Measurements from ENCODE around the gene MED27.

Gene MED27

DNA sequence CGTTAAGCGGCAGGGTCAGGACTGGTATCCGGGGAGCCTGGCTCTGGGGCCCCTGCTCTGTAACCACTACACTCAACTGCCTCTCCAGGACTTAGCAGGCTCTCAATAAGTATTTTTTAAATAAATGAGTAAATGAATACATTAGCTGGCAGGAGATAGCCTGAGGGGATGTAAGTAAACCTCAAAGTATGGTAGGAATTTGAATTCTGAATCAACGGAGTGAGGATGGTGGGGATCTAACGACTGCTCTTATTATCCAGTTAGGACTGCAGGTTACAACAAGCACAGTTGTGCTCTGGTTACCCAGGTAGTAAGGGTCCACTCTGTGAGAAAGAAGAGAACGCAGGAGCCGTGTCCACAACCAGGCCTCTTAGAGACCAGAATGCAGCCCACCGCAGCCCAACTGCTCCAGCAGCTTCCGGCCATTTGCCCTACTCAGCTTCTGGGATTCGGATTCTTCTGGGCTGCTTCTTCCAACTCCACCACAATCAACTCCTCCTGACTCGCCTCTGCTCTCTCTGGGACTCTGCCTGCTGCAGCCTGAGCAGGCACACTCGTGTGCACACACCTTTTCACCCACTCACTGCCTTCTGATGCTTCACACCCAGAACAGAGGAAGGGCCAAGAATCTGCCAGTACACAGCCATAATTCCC is 52.6 kb downstream of the MED27 start:
- Mint-ChIP-seq H3K9me3 (no peaks in the 10 kb centered on the region), H3K27me3 (no peaks in the 10 kb centered on the region), H3K4me1 (peaks cover 29% of the 10 kb centered on the region), H3K36me3 (peaks cover 9% of the 10 kb centered on the region), H3K27ac (no peak overlapping the region), H3K4me3 (no peak overlapping the region)
- ATAC-seq (ENCODE audit: low read depth) (no peak), DNase-seq (ENCODE audit: low spot score in 2 of 2) (no peak)

DNA sequence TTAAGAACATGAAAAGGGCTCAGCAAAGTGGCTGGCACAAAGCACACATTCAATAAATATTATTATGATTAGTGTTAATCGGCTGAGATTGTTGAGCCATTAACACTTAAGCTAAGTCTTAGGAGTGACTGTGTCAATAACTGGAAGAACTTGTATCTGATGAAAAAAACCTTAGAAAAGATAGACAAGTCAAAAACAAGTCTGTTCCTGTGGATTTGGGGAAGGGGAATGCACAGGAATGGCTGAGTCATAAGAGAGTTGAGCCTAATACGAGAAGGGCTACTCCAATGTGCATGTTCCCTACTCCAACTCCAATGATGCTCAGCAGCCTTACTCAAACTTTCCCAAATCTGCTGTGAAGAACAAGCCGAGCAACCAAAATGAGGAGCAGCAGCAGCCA is 53.9 kb downstream of the MED27 start:
- H3K27me3 Mint-ChIP-seq: no peaks in the 10 kb centered on the region
- H3K9me3 Mint-ChIP-seq: no peaks in the 10 kb centered on the region
- peaks cover 11% of the 10 kb centered on the region for H3K36me3 Mint-ChIP-seq
- DNase-seq (ENCODE audit: low spot score in 2 of 2) (no peak), ATAC-seq (ENCODE audit: low read depth) (no peak)
- H3K4me3 Mint-ChIP-seq: no peak overlapping the region
- peaks cover 32% of the 10 kb centered on the region for H3K4me1 Mint-ChIP-seq
- no peak overlapping the region for H3K27ac Mint-ChIP-seq

DNA sequence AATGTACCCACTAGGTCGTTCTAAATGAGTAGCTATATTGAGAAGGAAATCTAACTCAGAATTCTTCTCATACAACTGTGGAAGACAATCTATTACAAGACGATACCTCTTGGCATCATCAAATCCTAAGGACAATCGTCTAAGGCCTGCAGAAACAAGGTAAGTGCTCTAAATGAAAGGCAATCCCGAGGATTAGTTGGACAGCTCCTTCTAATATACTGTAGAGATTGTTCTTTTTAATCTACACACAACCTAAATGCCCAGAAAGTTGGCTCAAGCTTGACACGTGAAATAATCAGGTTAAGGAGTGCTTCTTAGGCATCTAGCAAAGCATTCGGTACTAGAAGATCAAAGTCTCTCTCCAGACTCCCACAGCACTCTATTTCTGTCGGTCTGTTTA is 55.1 kb downstream of the MED27 start:
- Mint-ChIP-seq H3K4me3 (no peak overlapping the region), H3K4me1 (peaks cover 27% of the 10 kb centered on the region), H3K36me3 (peaks cover 11% of the 10 kb centered on the region), H3K27ac (no peak overlapping the region), H3K9me3 (no peaks in the 10 kb centered on the region), H3K27me3 (no peaks in the 10 kb centered on the region)
- DNase-seq (ENCODE audit: low spot score in 2 of 2) (no peak), ATAC-seq (ENCODE audit: low read depth) (no peak)

DNA sequence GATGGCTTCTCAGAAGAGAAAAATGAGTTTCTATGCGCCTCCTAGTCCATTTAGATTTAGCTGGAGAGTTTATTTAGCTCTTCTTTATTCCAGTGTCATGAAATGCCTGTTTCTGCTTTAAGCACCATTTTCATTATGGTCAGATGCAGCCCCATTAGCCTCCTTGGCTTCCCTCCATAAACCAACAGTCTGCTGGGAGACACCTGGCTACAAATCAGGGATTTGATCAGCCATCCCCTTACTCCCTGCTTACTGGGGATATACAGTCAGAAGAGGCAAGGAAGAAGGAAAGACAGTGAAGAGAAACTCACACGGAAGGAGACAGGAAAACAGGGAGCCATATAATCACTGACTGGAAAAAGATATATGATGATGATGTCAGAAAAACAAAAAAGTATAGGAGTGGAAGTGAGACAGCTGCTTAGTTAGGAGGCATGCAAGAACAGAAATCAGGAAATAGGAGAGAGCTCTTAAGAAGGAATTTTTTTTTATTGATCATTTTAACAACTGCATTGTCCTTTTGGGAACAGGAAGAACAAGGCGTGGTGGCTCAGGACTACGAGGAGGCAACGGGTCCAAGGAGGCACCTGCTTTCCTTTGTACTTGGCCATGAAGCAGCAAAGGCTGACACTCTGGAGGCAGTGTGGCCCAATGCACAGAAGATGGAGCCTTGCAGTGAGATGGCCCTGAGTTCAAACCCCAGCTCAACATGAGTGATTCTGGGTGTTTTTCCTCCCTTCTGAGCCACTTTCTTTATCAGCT is 56.1 kb downstream of the MED27 start:
- Mint-ChIP-seq H3K4me3 (no peak overlapping the region), H3K9me3 (no peaks in the 10 kb centered on the region), H3K27me3 (no peaks in the 10 kb centered on the region), H3K4me1 (peaks cover 19% of the 10 kb centered on the region), H3K27ac (no peak overlapping the region), H3K36me3 (peaks cover 11% of the 10 kb centered on the region)
- ATAC-seq (ENCODE audit: low read depth): no peak
- DNase-seq (ENCODE audit: low spot score in 2 of 2): no peak

DNA sequence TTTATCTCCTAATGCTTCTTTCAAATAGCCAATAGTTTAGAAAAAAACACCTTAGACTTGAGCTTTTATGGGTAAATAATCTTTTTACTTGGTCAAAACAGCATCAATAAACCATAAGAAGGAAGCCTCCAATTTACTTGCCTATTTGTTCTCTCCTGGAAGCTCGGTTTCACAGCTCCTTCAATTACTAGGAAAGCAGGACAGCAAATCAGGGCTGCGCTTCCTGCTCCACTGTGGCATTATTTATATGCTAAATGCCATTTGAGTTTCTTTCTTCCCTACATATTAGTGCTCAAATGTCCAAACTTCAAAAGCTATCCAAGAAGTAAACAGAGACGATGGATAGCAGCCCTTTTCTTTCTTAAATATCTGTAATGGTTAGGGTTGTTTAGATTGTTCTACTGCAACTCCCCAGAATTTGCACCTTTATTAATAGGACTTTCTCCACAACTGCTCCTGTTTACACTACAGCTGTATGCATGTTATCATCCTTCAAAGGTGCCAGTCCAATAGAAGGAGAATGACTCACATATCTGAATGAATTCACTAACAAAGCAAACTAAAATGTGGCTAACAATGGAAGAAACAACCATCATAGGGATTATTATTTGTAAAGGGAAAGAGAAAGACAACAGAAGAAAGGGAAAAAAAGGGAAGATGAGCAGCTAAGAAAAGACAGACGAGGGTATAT is 58.7 kb downstream of the MED27 start:
- DNase-seq (ENCODE audit: low spot score in 2 of 2): no peak
- Mint-ChIP-seq H3K27ac (no peak overlapping the region), H3K36me3 (peaks cover 10% of the 10 kb centered on the region), H3K4me3 (no peak overlapping the region), H3K27me3 (no peaks in the 10 kb centered on the region), H3K4me1 (peaks cover 10% of the 10 kb centered on the region), H3K9me3 (no peaks in the 10 kb centered on the region)
- ATAC-seq (ENCODE audit: low read depth): no peak

DNA sequence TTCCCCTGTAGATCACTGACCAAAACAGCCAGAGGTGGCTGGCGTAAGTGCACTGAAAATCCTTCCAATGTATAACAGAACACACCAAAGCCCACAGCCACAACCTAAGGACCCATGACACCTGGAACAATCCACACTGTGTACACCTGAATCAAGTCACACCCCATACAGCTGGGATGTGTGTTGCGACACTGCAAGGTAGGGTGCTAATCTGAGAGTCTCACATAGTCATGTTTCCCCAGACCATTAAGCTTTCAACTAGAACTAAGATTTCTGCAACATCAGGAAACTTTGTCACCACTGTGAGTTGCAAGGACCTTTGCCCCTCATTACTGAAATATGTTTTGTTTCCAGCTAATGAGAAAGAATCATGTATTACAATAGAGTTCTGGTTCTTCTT is 59.4 kb downstream of the MED27 start:
- DNase-seq (ENCODE audit: low spot score in 2 of 2) (no peak), ATAC-seq (ENCODE audit: low read depth) (no peak)
- Mint-ChIP-seq H3K27ac (no peak overlapping the region), H3K4me1 (peaks cover 7% of the 10 kb centered on the region), H3K9me3 (no peaks in the 10 kb centered on the region), H3K36me3 (peaks cover 7% of the 10 kb centered on the region), H3K4me3 (no peak overlapping the region), H3K27me3 (no peaks in the 10 kb centered on the region)

DNA sequence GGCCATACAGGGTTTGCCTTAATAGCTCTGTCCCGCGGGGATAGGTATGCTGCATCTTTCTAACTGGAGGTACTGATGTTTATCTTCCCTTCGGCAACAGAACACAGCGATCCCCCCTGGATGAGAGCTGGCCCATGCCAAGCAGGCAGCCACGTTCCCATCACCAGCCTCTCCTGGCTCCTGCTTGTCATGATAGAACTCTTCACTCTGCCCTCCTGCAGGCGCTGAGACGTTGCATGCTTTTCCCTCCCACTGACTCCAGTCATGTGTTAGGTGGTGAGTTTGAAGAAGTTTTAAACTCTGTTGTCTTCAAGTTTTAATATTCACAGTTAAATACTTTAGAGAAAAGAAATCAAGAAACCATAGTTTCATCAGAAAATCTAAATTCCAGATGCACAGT is 60.0 kb downstream of the MED27 start:
- H3K4me1 Mint-ChIP-seq: peaks cover 7% of the 10 kb centered on the region
- DNase-seq (ENCODE audit: low spot score in 2 of 2) (no peak), ATAC-seq (ENCODE audit: low read depth) (no peak)

DNA sequence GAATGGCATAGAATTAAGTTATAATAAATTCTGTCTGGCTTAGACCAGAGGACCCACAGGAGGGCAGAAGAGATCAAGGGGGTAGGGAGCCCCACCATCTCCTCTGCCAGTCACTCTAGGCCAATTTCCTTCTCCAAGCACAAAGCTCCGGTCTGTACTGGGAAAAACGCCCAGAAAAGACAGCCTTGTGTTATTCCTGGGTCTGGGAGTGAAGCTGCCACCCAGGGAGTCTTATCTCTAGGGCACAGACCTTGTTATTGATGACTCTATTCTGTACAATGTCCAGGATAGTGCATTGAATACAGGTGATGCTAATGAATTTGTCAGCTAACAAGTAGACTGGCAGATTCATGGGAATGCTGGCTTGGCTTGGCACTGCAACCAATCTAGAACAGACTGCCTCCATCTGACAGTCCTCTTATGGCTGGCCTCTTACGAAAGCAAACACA is 60.7 kb downstream of the MED27 start:
- no peak for DNase-seq (ENCODE audit: low spot score in 2 of 2)
- H3K9me3 Mint-ChIP-seq: no peaks in the 10 kb centered on the region
- ATAC-seq (ENCODE audit: low read depth): no peak
- H3K36me3 Mint-ChIP-seq: peaks cover 4% of the 10 kb centered on the region
- H3K4me1 Mint-ChIP-seq: peaks cover 7% of the 10 kb centered on the region
- H3K4me3 Mint-ChIP-seq: no peak overlapping the region
- no peaks in the 10 kb centered on the region for H3K27me3 Mint-ChIP-seq
- H3K27ac Mint-ChIP-seq: no peak overlapping the region

More for the DNA sequence above, 60.0 kb downstream of the MED27 start:
- no peaks in the 10 kb centered on the region for H3K9me3 Mint-ChIP-seq
- H3K4me3 Mint-ChIP-seq: no peak overlapping the region
- no peak overlapping the region for H3K27ac Mint-ChIP-seq
- H3K27me3 Mint-ChIP-seq: no peaks in the 10 kb centered on the region
- peaks cover 4% of the 10 kb centered on the region for H3K36me3 Mint-ChIP-seq

DNA sequence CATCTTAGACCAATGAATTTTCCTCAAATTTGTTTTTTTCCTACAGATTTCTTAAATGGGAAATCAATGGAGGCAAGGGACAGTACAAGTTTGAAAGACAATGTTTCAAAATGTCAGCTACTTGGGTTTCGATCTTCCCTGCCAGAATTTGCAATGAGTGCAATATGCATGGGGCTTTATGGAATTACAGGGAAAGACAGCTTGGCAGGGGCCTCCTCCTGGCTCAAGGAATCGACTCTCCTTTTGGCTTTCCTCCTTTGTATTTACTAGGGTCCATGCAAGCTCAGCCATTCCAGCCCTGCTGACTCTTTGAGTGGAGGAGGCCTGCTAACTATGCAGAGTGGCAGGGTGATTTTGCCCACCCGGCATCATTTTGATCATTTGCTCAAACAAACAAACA is 63.2 kb downstream of the MED27 start:
- DNase-seq (ENCODE audit: low spot score in 2 of 2) (no peak), ATAC-seq (ENCODE audit: low read depth) (no peak)
- Mint-ChIP-seq H3K36me3 (peaks cover 15% of the 10 kb centered on the region), H3K9me3 (no peaks in the 10 kb centered on the region), H3K4me3 (no peak overlapping the region), H3K27ac (no peak overlapping the region), H3K27me3 (no peaks in the 10 kb centered on the region), H3K4me1 (peaks cover 5% of the 10 kb centered on the region)

DNA sequence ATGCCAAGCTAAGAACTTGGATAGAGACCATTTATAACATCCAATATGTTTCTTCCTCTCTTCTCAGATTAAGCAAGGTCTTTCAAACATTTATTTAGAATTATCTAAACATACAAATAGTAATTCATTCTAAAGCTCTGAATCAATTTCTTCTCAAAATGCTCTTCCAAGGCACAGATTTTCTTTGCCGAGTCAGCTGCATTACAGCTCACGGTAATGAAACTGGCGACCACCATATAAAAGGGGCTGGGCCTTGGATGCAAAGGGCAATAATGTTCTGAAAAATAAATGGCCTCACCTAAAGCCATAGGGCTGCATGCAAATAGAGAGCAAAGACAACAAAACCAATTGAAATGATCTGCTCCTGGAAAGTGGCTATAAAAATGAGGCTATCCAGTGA is 63.8 kb downstream of the MED27 start:
- H3K4me3 Mint-ChIP-seq: no peak overlapping the region
- no peaks in the 10 kb centered on the region for H3K9me3 Mint-ChIP-seq
- H3K27me3 Mint-ChIP-seq: no peaks in the 10 kb centered on the region
- H3K36me3 Mint-ChIP-seq: peaks cover 15% of the 10 kb centered on the region
- no peak overlapping the region for H3K27ac Mint-ChIP-seq
- DNase-seq (ENCODE audit: low spot score in 2 of 2) (no peak), ATAC-seq (ENCODE audit: low read depth) (no peak)
- H3K4me1 Mint-ChIP-seq: peaks cover 2% of the 10 kb centered on the region

DNA sequence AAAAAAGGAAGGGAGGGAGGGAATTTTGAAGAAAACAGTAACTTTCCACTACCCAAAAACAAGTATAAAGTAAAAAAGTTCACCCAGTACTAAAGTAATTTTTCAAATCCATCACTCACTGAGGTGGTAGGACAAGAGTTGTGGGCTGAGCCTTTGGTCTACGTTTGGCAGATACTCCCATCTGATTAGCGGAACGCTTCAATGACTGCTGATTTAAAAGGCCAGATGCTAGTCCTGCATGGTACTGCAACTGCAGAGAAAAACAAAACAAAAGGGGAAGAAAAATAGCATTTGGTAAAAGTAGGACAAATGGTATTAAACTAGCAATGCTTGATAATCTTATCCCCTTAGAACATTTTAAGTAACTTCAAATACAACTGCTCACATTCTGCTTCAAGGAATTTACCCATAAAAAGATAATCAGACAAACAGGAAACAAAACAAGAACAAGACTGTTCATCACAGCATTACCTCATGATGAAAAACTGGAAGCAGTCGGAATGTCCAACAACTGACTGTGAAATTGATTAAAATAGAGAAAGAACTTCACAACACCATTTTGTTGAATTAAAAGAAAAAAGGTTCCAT is 65.4 kb downstream of the MED27 start:
- Mint-ChIP-seq H3K36me3 (peaks cover 18% of the 10 kb centered on the region), H3K27me3 (no peaks in the 10 kb centered on the region), H3K4me1 (peaks cover 2% of the 10 kb centered on the region), H3K4me3 (no peak overlapping the region), H3K9me3 (no peaks in the 10 kb centered on the region), H3K27ac (no peak overlapping the region)
- DNase-seq (ENCODE audit: low spot score in 2 of 2) (no peak), ATAC-seq (ENCODE audit: low read depth) (no peak)

DNA sequence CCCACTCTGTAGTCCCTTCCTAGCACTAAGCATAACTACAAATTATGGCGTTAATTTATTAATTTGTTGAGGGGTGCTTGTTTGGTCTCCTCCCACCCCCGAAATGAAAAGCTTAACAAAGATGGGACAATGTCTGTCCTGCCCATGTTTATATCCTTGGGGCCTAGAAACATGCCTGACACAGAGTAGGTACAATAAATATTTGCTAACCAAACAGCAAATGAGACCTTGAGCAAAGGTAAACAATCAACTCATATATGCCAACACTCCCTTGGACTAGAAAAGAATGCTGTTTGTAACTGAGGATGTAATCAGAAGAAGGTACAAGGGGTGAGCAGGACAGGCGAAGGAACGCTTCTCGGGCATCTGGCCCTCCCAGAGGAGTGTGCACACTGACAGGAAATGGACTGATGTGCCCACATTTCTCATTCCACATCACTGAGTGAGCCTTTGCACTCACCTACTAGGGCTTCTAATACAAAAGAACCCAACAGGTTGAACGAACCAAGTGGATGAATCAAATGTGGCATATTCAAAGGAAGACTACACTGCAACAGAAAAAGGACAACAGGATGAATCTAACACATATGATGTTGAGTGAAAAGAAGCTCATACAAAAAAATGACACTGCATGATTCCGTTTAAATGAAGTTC is 66.8 kb downstream of the MED27 start:
- Mint-ChIP-seq H3K36me3 (peaks cover 20% of the 10 kb centered on the region), H3K27me3 (no peaks in the 10 kb centered on the region), H3K27ac (no peak overlapping the region), H3K4me3 (no peak overlapping the region), H3K9me3 (no peaks in the 10 kb centered on the region), H3K4me1 (peaks cover 2% of the 10 kb centered on the region)
- no peak for DNase-seq (ENCODE audit: low spot score in 2 of 2)
- no peak for ATAC-seq (ENCODE audit: low read depth)

DNA sequence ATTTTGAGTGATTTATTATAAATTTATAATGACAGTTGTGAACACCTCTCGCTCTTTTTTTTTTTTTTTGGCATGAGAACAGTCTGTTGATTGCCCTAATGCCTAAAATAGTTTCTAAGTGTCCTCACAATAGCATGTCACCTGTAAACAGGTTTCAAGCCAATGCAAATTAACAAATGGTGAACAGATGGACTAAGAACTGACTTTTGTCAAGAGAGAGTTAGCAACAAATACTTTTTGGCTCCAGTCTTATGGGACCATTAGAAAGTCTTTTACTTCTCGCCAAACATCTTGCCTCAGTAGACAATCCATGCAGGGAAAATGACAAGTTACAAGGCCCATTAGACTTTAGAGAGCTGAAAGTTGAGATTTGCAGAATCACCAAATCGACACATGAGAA is 67.8 kb downstream of the MED27 start:
- ATAC-seq (ENCODE audit: low read depth) (no peak), DNase-seq (ENCODE audit: low spot score in 2 of 2) (no peak)
- Mint-ChIP-seq H3K9me3 (no peaks in the 10 kb centered on the region), H3K36me3 (peaks cover 23% of the 10 kb centered on the region), H3K27ac (no peak overlapping the region), H3K4me3 (no peak overlapping the region), H3K27me3 (no peaks in the 10 kb centered on the region), H3K4me1 (peaks cover 6% of the 10 kb centered on the region)

DNA sequence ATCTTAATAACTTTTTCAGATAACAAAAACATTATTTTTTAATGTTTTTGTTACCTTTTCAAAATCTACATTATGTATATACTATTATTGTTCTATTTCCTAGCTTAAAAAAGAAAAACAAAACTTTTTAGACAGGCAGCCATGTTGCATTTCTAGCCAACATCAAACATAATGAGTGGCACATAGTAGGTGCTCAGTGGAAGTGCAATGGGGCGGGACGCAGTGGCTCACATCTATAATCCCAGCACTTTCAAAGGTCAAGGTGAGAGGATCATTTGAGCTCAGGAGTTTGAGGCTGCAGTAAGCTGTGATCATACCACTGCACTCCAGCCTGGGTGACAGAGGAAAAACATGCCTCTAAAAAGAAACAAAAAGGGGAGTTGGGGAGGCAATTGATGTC is 68.4 kb downstream of the MED27 start:
- Mint-ChIP-seq H3K27ac (no peak overlapping the region), H3K4me1 (peaks cover 6% of the 10 kb centered on the region), H3K4me3 (no peak overlapping the region), H3K36me3 (peaks cover 23% of the 10 kb centered on the region), H3K27me3 (no peaks in the 10 kb centered on the region), H3K9me3 (no peaks in the 10 kb centered on the region)
- no peak for DNase-seq (ENCODE audit: low spot score in 2 of 2)
- ATAC-seq (ENCODE audit: low read depth): no peak

All from memory B cell (primary cell).